GM19351 (cell line): Measurements from ENCODE around the gene PDGFRB.

Source experiments
- ATAC-seq: cut with Tn5 transposase; IDR thresholded peaks from one replicate; pipeline ENCODE4 v1.9.1; 2021; ENCODE audit warnings: mild to moderate bottlenecking, moderate library complexity; ENCODE audit not compliant: unreplicated experiment

Gene PDGFRB

DNA sequence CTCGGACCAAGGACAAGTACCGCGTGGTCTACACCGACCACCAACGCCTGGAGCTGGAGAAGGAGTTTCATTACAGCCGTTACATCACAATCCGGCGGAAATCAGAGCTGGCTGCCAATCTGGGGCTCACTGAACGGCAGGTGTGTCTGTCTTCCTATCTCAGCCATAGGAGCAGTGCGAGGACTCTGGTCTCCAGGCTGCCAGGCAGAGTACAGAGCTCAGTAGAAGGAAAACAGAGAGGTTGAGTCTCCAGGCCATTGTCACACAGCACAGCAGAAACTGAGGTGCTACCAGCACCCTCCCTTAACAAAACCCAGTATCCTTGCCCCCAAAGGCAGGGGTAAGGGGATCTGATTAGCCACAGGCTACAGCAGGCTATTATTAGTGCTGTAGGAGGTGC lies 27.1 kb upstream of the PDGFRB start:
- ATAC-seq = no peak

DNA sequence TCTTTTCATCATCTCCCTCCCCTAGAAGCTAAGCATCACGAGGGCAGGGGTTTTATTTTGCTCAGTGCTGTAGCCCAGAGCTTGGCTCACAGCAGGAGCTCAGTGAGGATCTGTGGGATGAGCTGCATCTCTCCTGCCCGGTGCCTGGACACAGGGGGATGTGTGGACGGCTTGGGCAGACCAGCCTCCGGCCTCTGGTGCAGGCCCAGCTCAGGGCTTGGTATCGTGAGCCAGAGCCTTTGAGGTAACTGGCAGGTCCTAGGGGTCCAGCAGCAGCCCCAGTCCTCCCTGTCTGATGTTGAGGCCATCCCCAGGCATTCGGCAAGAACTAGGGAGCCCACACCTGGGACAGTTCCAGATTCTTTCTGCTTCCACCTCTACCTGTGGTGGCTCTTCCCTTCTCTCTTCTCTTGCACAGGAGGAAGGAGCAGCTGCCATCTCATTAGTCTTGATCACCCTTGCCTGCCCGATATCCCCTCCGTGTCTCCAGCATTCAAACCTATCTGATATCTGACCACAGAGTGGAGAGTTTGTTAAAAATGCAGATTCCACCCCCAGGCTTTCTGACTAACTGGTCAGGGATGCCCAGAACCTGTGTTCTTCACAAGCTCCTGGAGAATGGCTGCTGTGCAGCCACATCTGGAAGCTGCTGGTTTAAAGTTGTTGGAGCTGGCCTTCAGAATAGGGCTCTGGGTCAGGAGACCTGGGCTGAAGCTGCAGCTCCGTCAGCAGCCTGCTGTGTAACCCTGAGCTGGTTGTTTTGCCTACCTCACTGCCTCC lies 26.3 kb upstream of the PDGFRB start:
- no peak for ATAC-seq

DNA sequence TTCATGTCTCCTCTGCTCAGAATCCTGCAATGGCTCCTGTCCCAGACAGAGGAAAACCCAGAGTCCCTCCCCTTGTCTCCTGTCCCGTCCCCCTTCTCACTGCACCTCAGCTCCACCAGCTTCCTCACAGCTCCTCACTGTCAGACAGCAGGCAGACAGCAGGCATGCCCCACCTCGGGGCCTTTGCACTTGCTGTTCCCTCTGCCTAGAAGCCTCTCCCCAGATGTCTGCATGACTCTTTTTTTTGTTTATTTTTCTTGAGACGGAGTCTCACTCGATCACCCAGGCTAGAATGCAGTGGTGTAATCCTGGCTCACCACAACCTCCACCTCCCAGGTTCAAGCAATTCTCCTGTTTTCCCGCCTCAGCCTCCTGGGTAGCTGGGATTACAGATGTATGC lies 25.4 kb upstream of the PDGFRB start:
- ATAC-seq = no peak

DNA sequence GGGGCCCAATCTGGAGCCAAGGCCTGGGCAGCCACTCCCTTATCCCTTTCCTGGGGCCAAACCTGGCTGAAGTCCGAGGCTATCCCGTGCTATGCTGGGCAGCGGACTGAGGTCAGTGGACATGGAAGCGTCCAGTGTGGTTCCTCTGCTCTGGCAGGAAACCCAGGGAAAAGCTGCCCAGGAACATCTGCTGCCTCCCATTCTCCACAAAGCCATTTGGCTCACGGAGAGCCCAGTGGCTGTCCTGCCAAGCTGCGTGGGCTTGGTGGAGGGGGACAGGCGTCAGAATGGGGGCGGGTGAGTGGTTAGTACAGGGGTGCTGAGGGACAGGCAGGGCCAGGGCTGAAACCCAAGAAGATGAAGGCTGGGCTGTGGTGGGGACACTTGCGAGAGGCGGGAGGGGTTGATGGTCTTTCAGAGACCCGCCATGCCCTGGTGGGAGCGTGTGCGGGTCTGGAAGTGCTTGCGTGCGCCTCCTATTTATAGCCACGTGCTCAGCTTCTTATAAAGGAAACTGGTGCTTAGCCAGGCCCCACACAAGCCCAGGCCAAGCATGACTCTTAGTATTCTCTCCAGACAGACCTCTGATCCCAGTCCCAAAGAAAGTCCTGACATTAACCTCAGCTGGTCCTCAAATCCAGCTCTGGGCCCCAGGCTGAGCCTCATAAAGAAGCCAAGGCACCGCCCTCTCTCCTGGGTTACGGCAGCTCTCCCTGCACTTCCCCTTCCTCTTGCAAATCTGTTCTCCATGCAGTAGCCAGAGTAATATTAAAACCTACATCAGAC lies 24.8 kb upstream of the PDGFRB start:
- no peak for ATAC-seq

DNA sequence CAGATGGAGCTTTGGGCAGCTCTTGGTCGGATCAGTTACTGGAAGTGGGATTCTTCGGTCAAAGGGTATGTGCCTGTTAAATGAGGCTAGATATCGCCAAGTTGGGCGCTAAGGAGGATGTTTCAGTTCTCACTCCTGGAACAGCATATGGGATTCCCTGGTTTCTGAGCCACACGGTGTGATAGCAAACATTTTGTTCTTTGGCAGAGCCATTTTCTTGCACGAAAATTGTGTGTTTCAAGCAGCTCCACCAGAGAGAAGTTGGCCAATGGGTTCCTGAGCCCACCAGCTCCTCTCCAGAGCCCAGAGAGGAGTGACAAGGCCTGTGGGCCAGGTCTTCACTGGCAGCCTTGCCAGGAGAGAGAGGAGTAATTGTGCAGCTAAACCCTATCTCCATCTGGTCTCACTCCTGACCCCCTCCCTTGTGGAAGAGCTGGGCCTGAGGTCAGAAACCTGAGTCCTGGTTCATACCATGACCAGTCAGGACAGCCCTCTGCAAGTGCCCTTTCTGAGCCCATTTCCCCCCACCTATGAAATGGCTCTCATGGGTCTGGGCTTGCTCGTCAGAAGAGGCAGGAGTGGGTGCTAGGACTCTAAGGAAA lies 23.5 kb upstream of the PDGFRB start:
- no peak for ATAC-seq

DNA sequence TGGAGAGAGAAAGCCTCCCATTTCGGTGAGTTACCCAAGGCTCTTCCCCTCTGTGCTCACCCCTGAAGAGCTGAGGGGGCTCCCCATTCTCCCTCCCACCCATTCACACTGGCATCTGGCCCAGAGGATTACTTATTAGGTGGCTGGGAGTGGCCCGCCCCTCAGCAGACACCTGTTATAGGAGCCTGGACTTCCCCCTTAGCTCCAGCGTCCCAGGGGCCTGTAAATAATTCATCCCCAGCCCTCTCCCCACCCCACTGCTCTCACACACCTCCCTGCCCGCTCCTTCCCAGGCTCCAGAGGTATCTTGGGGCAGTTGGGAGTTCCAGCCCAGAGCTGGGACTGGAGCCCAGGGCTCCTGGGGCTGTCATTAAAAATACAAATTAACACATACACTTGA lies 22.6 kb upstream of the PDGFRB start:
- ATAC-seq = no peak

DNA sequence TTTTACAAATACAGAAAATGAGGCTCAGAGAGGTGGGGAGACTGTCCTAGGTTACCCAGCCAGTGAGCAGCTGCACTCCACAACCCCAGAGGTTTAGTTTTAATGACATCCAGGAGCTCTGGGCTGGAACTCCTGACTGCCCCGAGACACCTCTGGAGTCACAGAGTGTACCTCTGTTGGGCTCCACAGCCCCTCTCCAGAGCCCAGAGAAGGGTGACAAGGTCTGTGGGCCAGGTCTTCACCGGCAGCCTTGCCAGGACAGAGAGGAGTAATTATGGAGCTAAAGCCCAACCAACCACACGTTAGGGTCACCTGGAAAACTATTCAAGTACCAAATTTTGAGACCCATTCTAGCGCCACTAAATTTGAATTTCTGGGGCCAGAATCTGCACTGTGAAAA lies 22.1 kb upstream of the PDGFRB start:
- no peak for ATAC-seq

DNA sequence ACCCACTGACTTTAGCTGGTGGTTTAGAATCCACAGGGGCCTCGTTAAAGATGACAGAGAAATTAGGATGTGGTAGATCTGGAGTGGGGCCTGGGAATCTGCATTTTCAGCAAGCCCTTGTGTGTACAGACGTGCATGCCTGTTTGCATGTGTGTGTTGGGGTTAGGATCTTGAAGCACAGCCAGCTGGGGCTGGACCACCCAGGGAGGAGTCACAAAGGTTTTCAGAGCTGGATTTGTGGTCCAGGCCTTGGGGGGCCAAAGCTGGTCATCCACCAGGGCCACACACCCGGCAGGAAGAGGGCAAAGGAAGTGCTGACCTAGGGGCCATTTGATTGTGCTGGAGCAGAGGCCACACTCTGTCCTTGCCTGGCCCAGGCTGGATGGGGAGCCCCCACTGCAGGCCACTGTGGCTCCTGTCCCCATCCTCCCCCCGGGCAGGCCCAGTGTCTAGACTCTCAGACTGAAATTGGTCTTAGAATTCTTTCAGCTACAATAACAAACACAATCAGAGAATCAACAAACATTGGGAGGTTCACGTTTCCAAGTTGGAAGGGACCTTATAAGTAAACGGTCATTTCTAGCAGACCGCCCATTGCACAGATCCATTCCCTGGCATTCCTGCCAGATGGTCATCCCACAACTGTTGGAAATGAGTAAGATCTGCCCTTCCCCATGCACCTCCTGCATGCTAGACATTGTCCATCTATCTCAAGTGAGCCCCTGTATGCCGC lies 21.3 kb upstream of the PDGFRB start:
- no peak for ATAC-seq

DNA sequence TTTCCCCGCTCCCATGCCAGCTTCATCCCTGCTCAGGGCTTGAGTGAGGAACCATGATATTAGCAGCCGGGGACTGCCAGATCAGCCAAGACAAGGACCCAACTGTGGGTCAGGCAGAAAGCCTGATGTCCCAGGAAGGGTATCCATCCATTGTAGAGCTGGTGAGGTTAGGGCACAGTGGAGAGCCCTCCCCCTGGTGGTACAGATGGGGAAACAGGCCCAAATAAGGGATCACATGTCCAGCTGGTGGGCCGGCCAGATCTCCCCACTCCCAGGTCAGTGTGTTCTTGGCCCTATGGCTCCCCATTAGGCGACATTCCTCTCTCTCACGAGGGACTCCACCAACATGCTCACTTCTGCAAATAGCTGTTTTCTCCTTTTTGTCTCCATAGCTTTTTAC lies 19.9 kb upstream of the PDGFRB start:
- ATAC-seq = no peak

DNA sequence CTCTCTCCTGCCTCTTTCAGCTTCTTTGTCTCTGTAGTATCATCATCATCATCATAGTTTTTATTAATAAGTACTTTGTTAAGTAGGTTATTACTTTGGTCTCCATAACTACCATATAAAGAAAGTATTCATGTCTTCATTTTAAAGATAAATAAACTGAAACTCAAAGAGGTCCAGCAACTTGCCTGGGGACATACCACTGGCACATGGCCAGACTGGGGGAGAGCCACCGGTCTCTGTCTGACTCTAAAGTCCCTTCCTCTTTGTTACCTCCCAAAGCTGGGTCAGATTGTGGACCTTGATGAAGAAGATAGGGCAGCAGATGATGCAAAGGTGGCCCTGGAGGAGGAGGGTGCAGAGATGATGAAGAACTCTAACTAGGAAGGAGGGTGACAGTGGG lies 19.4 kb upstream of the PDGFRB start:
- no peak for ATAC-seq

DNA sequence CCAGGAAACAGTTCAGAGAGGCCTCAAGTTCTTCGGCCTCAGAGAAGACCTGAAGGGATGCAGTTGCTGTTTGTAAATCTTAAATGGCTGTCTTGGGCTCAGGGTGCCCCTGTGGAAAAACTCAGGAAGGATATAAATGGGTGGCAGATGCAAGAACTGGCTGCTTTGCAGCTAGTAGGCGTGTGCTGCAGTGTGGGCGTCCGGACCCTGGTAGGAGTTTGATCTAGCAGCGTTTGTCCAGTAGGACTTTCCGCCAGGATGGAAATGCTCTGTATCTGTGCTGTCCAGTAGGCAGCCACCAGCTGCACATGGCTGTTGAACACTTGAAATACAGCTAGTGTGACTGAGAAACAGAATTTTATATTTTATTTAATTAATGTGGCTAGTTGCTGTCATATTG lies 18.6 kb upstream of the PDGFRB start:
- no peak for ATAC-seq

DNA sequence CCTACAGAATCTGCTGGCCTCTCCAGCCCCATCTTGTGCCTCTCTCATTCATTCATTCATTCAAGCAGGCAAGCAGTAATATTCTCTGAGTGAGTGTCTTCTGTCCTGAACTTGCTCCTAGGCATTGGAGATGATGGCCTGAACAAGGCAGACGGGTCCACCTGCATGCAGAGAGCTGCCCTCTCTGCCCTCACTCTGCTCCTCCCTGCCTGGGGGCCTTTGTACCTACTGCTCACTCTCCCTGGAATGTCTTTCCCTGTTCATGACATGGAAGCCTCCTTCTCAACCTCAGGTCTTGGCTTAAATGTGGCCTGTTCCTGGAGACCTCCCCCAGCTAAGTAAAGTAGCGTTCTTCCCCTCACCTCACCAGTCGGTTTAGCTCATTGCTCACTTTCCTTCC lies 17.5 kb upstream of the PDGFRB start:
- ATAC-seq = no peak

DNA sequence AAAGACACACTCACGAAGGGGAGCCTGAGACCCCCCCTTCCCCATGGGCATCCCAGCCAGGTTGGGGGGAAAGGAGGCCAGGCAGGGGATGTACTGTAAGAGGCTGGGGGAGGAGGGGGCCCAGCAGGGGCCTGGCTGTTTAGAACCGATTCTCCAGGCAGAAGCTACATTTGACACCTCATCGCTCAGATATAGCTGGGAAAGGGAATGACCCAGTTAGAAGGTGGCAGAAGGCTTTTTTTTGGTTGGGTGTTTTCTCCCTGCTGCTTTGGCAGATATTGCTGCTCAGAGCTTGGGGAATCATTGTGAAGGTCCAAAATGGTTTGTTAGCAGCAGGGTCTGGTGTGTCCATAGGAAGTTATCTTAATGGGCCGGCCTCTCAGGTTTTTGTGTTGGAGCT lies 16.9 kb upstream of the PDGFRB start:
- ATAC-seq = no peak

DNA sequence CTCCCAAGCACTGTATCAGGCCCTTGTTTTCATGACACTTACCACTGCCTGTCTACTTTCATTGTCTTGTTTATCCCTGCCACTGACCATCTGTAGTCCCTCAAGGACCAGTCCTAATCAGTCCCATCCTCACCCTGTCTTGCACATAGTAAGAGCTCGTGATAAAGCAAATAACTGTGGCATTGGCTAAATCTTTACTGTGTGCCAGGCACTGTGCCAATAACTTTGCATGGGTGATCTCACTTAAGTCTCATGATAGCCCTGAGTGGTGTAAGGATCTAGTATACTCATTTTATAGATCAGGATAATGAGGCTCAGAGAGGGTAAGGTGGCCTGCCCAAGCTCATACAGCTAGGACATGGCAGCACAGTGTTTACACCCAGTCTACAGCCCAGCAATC lies 16.5 kb upstream of the PDGFRB start:
- no peak for ATAC-seq

DNA sequence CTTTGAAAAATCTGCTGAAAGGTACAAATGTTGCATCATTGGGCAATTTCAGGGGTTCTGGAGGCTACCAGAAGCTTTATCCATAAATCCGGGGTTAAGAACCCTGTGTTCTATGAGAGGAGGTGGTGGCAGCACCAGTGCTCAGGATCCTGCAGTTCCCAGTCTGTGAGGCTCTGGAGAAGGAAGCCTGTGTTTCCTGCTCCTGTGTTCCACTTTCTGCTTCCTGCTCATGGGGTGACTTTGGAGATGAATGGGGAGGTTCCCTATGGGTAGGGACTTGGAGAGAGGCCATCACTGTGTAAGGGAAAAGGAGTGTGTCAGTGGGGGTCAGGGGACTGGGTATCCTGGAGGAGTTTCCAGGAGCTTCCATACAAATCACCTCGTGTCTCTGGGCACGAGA lies 13.2 kb upstream of the PDGFRB start:
- ATAC-seq = no peak

DNA sequence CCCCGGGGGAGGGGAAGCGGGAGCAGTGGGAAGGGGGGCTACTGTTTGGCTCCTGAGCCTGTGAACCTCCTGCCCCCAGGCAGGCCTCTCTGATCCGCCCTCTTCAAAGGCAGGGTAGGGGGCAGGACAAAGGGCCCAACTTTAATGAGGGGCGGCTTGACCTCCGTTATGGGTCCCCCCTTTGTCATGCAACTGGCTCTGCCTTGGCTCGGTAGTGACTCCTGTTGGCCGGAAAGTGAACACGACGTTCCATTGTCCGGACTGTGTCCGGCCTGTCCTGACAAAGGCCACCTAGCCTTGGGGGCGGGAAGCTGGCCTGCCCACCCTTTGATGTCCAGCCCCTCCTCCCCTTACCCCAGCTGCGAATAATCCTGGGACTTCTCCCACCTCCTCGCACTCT lies 12.3 kb upstream of the PDGFRB start:
- ATAC-seq = no peak

DNA sequence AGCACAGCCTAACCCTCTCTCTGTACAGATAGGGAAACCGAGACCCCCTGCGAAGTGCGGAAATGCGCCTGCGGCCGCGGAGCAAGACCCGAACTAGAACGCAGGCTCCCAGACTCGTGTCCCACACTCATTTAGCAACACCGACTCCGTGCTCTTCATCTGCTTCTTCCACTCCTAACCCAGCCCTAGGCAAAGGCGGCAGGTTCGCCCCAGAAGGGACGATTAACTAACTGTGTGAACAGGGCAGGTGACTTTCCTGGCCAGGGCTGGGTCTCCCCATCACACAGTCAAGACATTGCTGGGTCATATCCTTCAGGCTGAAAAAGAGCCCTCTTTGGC lies 11.8 kb upstream of the PDGFRB start:
- ATAC-seq = no peak

DNA sequence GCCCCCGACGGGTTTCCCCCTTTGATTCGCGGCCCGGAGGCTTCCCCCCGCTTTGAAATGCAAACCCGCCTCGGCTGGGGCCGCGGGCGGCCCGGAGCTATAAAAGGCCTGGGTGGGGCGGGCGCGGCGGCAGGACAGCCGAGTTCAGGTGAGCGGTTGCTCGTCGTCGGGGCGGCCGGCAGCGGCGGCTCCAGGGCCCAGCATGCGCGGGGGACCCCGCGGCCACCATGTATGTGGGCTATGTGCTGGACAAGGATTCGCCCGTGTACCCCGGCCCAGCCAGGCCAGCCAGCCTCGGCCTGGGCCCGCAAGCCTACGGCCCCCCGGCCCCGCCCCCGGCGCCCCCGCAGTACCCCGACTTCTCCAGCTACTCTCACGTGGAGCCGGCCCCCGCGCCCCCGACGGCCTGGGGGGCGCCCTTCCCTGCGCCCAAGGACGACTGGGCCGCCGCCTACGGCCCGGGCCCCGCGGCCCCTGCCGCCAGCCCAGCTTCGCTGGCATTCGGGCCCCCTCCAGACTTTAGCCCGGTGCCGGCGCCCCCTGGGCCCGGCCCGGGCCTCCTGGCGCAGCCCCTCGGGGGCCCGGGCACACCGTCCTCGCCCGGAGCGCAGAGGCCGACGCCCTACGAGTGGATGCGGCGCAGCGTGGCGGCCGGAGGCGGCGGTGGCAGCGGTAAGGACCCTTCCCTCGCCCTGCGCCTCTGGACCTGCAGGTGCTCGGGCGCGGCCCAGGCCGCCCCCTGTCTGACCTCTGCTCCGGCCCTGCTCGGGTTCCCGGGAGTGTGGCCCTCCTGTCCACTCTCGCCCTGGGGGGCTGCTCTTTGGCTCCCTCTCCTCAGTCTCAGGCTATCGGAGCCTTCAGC lies 11.2 kb upstream of the PDGFRB start, which contains the start of gene CDX1:
TSS of gene CDX1 (plus strand) at position 129 of the 862 bp plus-strand sequence. CDS start at position 228, 99 bp downstream.
- no peak for ATAC-seq

DNA sequence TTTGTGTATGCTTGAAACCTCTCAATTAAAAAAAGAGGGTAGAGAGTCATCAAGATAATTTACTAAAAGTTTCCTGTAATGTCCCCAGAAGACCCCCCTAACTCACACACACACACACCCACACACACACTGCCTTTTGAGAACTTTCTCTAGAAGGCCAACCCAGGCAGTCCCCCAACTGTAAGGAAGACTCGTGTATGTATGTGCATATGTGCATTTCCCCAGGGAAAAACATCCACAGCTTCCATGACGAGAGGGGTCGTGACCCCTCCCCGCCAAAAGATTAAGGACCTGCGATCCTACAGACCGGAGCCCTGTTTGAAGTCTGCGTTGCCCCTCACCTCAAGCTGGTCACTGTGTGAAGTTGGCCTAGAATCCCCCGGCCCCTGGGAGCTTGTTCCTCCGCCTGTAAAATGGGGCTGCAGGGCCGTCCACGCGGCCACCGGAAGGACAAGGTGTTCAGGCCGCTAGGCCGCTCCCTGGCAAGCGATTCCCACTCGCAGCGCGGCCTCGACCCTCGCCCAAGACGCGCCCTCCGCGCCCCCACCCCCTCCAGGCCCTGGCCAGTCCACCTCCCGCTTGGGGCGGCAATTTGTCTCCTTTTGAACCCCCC lies 10.5 kb upstream of the PDGFRB start:
- ATAC-seq = no peak
